ENCODE data around the gene DBP. TPM values are rescaled to one million over a fixed set of nuclear protein-coding genes. Genes with fewer than 3 reads are reported as not detected.

The DBP gene
- total and polyA plus RNA-seq, 2 of the 13 experiments (the other 11 are each of a cell fraction or from before 2014, with no cell fraction given), result 1.7 to 5.8 TPM

GRCh38 chr19:48617146-48617937 lies 19.8 kb downstream of the DBP start (continued):
- TF ChIP-seq, protein P1, sequence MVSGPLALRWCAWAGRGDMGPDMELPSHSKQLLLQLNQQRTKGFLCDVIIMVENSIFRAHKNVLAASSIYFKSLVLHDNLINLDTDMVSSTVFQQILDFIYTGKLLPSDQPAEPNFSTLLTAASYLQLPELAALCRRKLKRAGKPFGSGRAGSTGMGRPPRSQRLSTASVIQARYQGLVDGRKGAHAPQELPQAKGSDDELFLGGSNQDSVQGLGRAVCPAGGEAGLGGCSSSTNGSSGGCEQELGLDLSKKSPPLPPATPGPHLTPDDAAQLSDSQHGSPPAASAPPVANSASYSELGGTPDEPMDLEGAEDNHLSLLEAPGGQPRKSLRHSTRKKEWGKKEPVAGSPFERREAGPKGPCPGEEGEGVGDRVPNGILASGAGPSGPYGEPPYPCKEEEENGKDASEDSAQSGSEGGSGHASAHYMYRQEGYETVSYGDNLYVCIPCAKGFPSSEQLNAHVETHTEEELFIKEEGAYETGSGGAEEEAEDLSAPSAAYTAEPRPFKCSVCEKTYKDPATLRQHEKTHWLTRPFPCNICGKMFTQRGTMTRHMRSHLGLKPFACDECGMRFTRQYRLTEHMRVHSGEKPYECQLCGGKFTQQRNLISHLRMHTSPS (CRISPR knock-in tag; IDR thresholded peaks at IDR 0.05; ENCODE audit: low read depth), result no peak
- TF ChIP-seq ZMAT3 (CRISPR knock-in tag; conservative IDR thresholded peaks at IDR 0.05) (no peak), EP300 (IDR thresholded peaks at IDR 0.05; ENCODE audit: low read depth in 2 of 2, low read length in 2 of 2) (no peak), EP300 (CRISPR knock-in tag; IDR thresholded peaks at IDR 0.05; ENCODE audit: borderline replicate concordance) (no peak), SUZ12 (IDR thresholded peaks at IDR 0.05; ENCODE audit: low read depth, low read length) (no peak), PHB2 (IDR thresholded peaks at IDR 0.05; ENCODE audit: partially characterized antibody) (no peak), ZNF670 (CRISPR knock-in tag; IDR thresholded peaks at IDR 0.05; ENCODE audit: borderline replicate concordance) (no peak), ZNF44 (CRISPR knock-in tag; IDR thresholded peaks at IDR 0.05) (no peak), ZNF343 (CRISPR knock-in tag; IDR thresholded peaks at IDR 0.05) (no peak), ZBTB14 (CRISPR knock-in tag; IDR thresholded peaks at IDR 0.05) (no peak), SNRNP70 (IDR thresholded peaks at IDR 0.05; ENCODE audit: low read depth, low read length) (no peak), ZNF235 (CRISPR knock-in tag; IDR thresholded peaks at IDR 0.05; ENCODE audit: borderline replicate concordance) (no peak), SIN3B (IDR thresholded peaks at IDR 0.05; ENCODE audit: low read length) (no peak), ZNF18 (CRISPR knock-in tag; IDR thresholded peaks at IDR 0.05; ENCODE audit: insufficient replicate concordance) (no peak), YEATS2 (CRISPR knock-in tag; IDR thresholded peaks at IDR 0.05; ENCODE audit: borderline replicate concordance) (no peak), NFE2 (CRISPR knock-in tag; IDR thresholded peaks at IDR 0.05) (no peak), DZIP1 (CRISPR knock-in tag; IDR thresholded peaks at IDR 0.05) (no peak), ZNF672 (CRISPR knock-in tag; IDR thresholded peaks at IDR 0.05) (no peak)
- TF ChIP-seq, protein P2, sequence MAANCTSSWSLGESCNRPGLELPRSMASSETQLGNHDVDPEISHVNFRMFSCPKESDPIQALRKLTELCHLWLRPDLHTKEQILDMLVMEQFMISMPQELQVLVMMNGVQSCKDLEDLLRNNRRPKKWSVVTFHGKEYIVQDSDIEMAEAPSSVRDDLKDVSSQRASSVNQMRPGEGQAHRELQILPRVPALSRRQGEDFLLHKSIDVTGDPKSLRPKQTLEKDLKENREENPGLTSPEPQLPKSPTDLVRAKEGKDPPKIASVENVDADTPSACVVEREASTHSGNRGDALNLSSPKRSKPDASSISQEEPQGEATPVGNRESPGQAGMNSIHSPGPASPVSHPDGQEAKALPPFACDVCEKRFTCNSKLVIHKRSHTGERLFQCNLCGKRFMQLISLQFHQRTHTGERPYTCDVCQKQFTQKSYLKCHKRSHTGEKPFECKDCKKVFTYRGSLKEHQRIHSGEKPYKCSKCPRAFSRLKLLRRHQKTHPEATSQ (CRISPR knock-in tag; IDR thresholded peaks at IDR 0.05; ENCODE audit: borderline replicate concordance), result 0 out of 2 replicates have a peak, but pooled peaks have one; percentile 19
- TF ChIP-seq, protein P3, sequence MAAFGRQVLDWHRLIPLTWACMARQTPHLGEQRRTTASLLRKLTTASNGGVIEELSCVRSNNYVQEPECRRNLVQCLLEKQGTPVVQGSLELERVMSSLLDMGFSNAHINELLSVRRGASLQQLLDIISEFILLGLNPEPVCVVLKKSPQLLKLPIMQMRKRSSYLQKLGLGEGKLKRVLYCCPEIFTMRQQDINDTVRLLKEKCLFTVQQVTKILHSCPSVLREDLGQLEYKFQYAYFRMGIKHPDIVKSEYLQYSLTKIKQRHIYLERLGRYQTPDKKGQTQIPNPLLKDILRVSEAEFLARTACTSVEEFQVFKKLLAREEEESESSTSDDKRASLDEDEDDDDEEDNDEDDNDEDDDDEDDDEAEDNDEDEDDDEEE (CRISPR knock-in tag; IDR thresholded peaks at IDR 0.05), result no peak

Data from HepG2 (cell line).